Endothelial cell of umbilical vein (primary cell): ENCODE results near the gene YTHDC2. TPM values are rescaled to one million over a fixed set of nuclear protein-coding genes. Genes with fewer than 3 reads are reported as not detected.

Experiments used
- BruUV-seq: library from RNA; stranded (reverse); fragments of 400-500 nt; replicated peaks from 2 replicates; lab custom pipeline; 2021; lab: Mats Ljungman, UMichigan
- CTCF ChIA-PET: fragments of 300-600, 350-600 bp; sonication (Branson Sonifier 250); formaldehyde crosslinking; loops from one replicate; lab custom pipeline; 2021; ENCODE audit warnings: antibody characterized with exemption, inconsistent platforms; lab: Charles Lee
- POLR2A ChIA-PET: fragments of 300-600, 350-600 bp; sonication (Branson Sonifier 250); formaldehyde crosslinking; loops from one replicate; lab custom pipeline; 2021; ENCODE audit warnings: antibody characterized with exemption, inconsistent platforms; lab: Charles Lee
- DNase-seq: peaks from one replicate; pipeline ENCODE4 v3.0.0-alpha.2; 2011; ENCODE audit warnings: low read depth, low spot score
- FAIRE-seq: peaks from 2 replicates; lab custom pipeline; 2011; peaks lifted over from hg19 to GRCh38; lab: Jason Lieb, UNC
- H2AFZ ChIP-seq: 2 replicates; pipeline ENCODE4 v1.6.0; 2012; ENCODE audit warnings: low read depth, low read length, control low read depth, inconsistent platforms
- H3K27ac ChIP-seq: 2 replicates; pipeline ENCODE4 v1.5.1; 2011; ENCODE audit warnings: low read depth, mild to moderate bottlenecking, control low read depth, low read length, moderate library complexity; ENCODE audit not compliant: insufficient read depth
- H3K27me3 ChIP-seq, 2 experiments: 2 replicates each; pipeline versions ENCODE4 v1.6.0 to v1.6.1; 2011; ENCODE audit warnings: low read length in 2 of 2, mixed read lengths in 1 of 2; ENCODE audit not compliant: control insufficient read depth in 2 of 2, insufficient read depth in 2 of 2
- H3K36me3 ChIP-seq, 2 experiments: 2 replicates in 1 of 2; 3 replicates in 1 of 2; pipeline ENCODE4 v1.5.1; 2011; ENCODE audit warnings: low read length in 2 of 2, mild to moderate bottlenecking in 1 of 2, moderate library complexity in 1 of 2; ENCODE audit not compliant: control insufficient read depth in 2 of 2, insufficient read depth in 2 of 2; ENCODE audit errors: extremely low read depth in 1 of 2
- H3K4me1 ChIP-seq: 3 replicates; pipeline ENCODE4 v1.5.1; 2011; ENCODE audit warnings: mild to moderate bottlenecking, low read length; ENCODE audit not compliant: control insufficient read depth, insufficient read depth; ENCODE audit errors: extremely low read depth
- H3K4me2 ChIP-seq: 2 replicates; pipeline ENCODE4 v1.6.1; 2011; ENCODE audit warnings: low read length, control low read depth, mixed read lengths; ENCODE audit not compliant: insufficient read depth
- H3K4me3 ChIP-seq, 3 experiments: fragments of 200-600 bp in 1 of 3; sonication (generic), shearing (Covaris generic) in 1 of 3; replicated peaks in 1 of 3; 2 replicates each; pipeline ENCODE4 v1.5.1; 2011 to 2016; ENCODE audit warnings: control low read depth in 3 of 3, low read length in 3 of 3, mild to moderate bottlenecking in 2 of 3, inconsistent platforms in 1 of 3, low read depth in 1 of 3, moderate library complexity in 1 of 3; ENCODE audit not compliant: insufficient read depth in 1 of 3
- H3K79me2 ChIP-seq: 2 replicates; pipeline ENCODE4 v1.6.0; 2012; ENCODE audit warnings: low read length, inconsistent platforms; ENCODE audit not compliant: control insufficient read depth, insufficient read depth
- H3K9ac ChIP-seq: replicated peaks from 2 replicates; pipeline ENCODE3; 2011; ENCODE audit warnings: low read length, control low read depth; ENCODE audit not compliant: insufficient read depth; ENCODE audit errors: extremely low read depth
- H3K9me1 ChIP-seq: replicated peaks from 3 replicates; pipeline ENCODE4 v1.6.0; 2011; ENCODE audit warnings: mild to moderate bottlenecking, low read length; ENCODE audit not compliant: control insufficient read depth, insufficient read depth; ENCODE audit errors: extremely low read depth
- H3K9me3 ChIP-seq: replicated peaks from 2 replicates; pipeline ENCODE4 v1.5.1; 2012; ENCODE audit warnings: low read length, inconsistent platforms; ENCODE audit not compliant: control insufficient read depth, insufficient read depth
- H4K20me1 ChIP-seq: replicated peaks from 2 replicates; pipeline ENCODE3; 2011; ENCODE audit warnings: mild to moderate bottlenecking, low read length; ENCODE audit not compliant: control insufficient read depth, insufficient read depth; ENCODE audit errors: extremely low read depth
- EZH2 ChIP-seq: IDR thresholded peaks from 2 replicates; pipeline ENCODE4 v1.6.1; 2012; ENCODE audit warnings: borderline replicate concordance, low read depth, mild to moderate bottlenecking, moderate library complexity, low read length, inconsistent platforms; ENCODE audit not compliant: severe bottlenecking
- FOS ChIP-seq: IDR thresholded peaks from 2 replicates; pipeline ENCODE4 v1.6.1; 2011; ENCODE audit warnings: mild to moderate bottlenecking, low read length, moderate library complexity, borderline replicate concordance; ENCODE audit not compliant: insufficient read depth
- GATA2 ChIP-seq: IDR thresholded peaks from 2 replicates; pipeline ENCODE4 v1.7.0; 2011; ENCODE audit warnings: low read depth, mild to moderate bottlenecking, moderate library complexity, mixed read lengths, low read length; ENCODE audit not compliant: insufficient read length, insufficient read depth
- JUN ChIP-seq: IDR thresholded peaks from 2 replicates; pipeline ENCODE4 v1.6.1; 2011; ENCODE audit warnings: borderline replicate concordance, low read depth; ENCODE audit not compliant: insufficient read length, insufficient read depth
- MAX ChIP-seq: IDR thresholded peaks from 2 replicates; pipeline ENCODE4 v1.6.1; 2011; ENCODE audit not compliant: insufficient read depth, insufficient read length
- MYC ChIP-seq: IDR thresholded peaks from one replicate; pipeline ENCODE4 v1.6.1; 2011; ENCODE audit warnings: mild to moderate bottlenecking, low read depth, low read length
- POLR2A ChIP-seq: IDR thresholded peaks from 2 replicates; pipeline ENCODE4 v1.6.1; 2012; ENCODE audit warnings: low read depth, mild to moderate bottlenecking, control low read depth, low read length
- POLR2AphosphoS5 ChIP-seq: IDR thresholded peaks from 2 replicates; pipeline ENCODE4 v1.6.1; 2012; ENCODE audit warnings: low read depth, mild to moderate bottlenecking, control low read depth, low read length, moderate library complexity; ENCODE audit not compliant: insufficient read depth
- dilution Hi-C: fragments of 300-500 bp; cut with MboI; formaldehyde crosslinking; loops from one replicate; pipeline ENCODE4 v1.15.0; 2019; ENCODE audit warnings: low sequenced_read_pairs; ENCODE audit not compliant: extremely low pct_ligation_motif_present
- intact Hi-C: fragments of 100-400 bp; cut with micrococcal nuclease; formaldehyde crosslinking; loops from one replicate; pipeline ENCODE4 v1.10.0; 2022
- polyA plus RNA-seq, 4 experiments: library from polyadenylated mRNA; depleted of rRNA in 3 of 4; stranded (reverse) in 3 of 4; unstranded in 1 of 4; fragments of >200 nt; gene quantifications; 2 replicates each; pipeline versions ENCODE4 v1.2.1 to v1.2.3, GENCODE V29; 2011 to 2012; ENCODE audit warnings: missing spikeins in 1 of 4
- total RNA-seq: library from RNA; stranded (reverse); gene quantifications from 2 replicates; pipeline ENCODE4 v1.2.3, GENCODE V29; 2021
- TF ChIP-seq, protein P1 (sequence below), 2 donors: IDR thresholded peaks; 1 replicate in 1 of 2; 2 replicates in 1 of 2; pipeline ENCODE4 v1.5.1; 2011; ENCODE audit warnings: low read length in 2 of 2, mild to moderate bottlenecking in 2 of 2, moderate library complexity in 2 of 2, control low read depth in 1 of 2, inconsistent platforms in 1 of 2, low read depth in 1 of 2; ENCODE audit not compliant: insufficient read depth in 1 of 2; ENCODE audit errors: extremely low read depth in 1 of 2

YTHDC2 gene
- total and polyA plus RNA-seq, 2 donors (not counting 3 experiments of a cell fraction or from before 2014, with no cell fraction given): 7.6 to 40.7 TPM

DNA sequence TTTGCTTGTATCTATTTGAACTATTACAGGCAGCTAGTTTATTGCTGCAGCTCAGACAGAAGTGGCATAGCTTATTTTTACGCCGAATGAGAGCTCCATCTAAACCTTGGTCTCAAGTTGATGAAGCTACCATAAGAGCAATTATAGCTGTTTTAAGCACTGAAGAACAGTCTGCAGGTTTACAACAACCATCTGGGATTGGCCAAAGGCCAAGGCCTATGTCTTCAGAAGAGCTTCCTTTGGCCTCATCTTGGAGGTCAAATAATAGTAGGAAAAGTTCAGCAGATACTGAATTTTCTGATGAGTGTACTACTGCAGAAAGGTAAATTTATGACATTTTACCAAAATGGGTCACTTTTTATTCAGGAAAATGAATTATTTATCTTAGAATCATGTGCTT, 67.9 kb downstream of the YTHDC2 start:
- Histone ChIP-seq H3K27ac (no peak overlapping the region), H3K9me3 (no peaks in the 10 kb centered on the region), H2AFZ (no peak overlapping the region), H3K4me3 (no peak overlapping the region), H3K9ac (no peak overlapping the region), H3K9me1 (no peaks in the 10 kb centered on the region), H3K27me3 (no peaks in the 10 kb centered on the region), H4K20me1 (no peaks in the 10 kb centered on the region), H3K79me2 (no peaks in the 10 kb centered on the region), H3K4me1 (no peaks in the 10 kb centered on the region), H3K4me2 (no peak overlapping the region), H3K36me3 (peaks cover 2 to 13% of the 10 kb centered on the region in 2 experiments)
- DNase-seq (no peak), FAIRE-seq (no peak)
- no TSS peak for BruUV-seq
- intact Hi-C loops: no loop called here
- CTCF ChIA-PET: interaction anchor here (0.7 to 1.2 kb wide), 2 partner anchors 10 to 11 kb away, joined by 3 read pairs; no protein-coding TSS in a partner anchor
- no peak for TF ChIP-seq MAX
- no peak for TF ChIP-seq MYC
- no peak for TF ChIP-seq EZH2
- TF ChIP-seq POLR2AphosphoS5: no peak
- TF ChIP-seq GATA2: no peak
- dilution Hi-C loops: no loop called here
- POLR2A ChIA-PET: interaction anchor here (0.6 kb wide), 1 partner anchor 10 kb away, joined by 3 read pairs; no protein-coding TSS in a partner anchor

- no peaks in the 10 kb centered on the region for H3K9me1 ChIP-seq
- H2AFZ ChIP-seq: no peak overlapping the region
- no peak overlapping the region for H3K9ac ChIP-seq
- H3K9me3 ChIP-seq: no peaks in the 10 kb centered on the region
- no peaks in the 10 kb centered on the region for H4K20me1 ChIP-seq
- BruUV-seq: no TSS peak
- H3K79me2 ChIP-seq: no peaks in the 10 kb centered on the region
- ChIA-PET CTCF (interaction anchor here (0.7 to 1.6 kb wide), 4 partner anchors 8 to 602 kb away, joined by 3 to 6 read pairs (median 4); no protein-coding TSS in a partner anchor), POLR2A (no interaction called here)
- FAIRE-seq: no peak
- peaks cover 0 to 2% of the 10 kb centered on the region in 2 experiments for H3K36me3 ChIP-seq
- no peak overlapping the region for H3K4me3 ChIP-seq
- intact Hi-C loops: no loop called here
- H3K4me1 ChIP-seq: no peaks in the 10 kb centered on the region
- dilution Hi-C loops: no loop called here
- no peak for DNase-seq
- no peak for TF ChIP-seq MAX
- no peak for TF ChIP-seq FOS
- no peak for TF ChIP-seq POLR2A
- TF ChIP-seq POLR2AphosphoS5: no peak
- TF ChIP-seq, protein P1, sequence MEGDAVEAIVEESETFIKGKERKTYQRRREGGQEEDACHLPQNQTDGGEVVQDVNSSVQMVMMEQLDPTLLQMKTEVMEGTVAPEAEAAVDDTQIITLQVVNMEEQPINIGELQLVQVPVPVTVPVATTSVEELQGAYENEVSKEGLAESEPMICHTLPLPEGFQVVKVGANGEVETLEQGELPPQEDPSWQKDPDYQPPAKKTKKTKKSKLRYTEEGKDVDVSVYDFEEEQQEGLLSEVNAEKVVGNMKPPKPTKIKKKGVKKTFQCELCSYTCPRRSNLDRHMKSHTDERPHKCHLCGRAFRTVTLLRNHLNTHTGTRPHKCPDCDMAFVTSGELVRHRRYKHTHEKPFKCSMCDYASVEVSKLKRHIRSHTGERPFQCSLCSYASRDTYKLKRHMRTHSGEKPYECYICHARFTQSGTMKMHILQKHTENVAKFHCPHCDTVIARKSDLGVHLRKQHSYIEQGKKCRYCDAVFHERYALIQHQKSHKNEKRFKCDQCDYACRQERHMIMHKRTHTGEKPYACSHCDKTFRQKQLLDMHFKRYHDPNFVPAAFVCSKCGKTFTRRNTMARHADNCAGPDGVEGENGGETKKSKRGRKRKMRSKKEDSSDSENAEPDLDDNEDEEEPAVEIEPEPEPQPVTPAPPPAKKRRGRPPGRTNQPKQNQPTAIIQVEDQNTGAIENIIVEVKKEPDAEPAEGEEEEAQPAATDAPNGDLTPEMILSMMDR (IDR thresholded peaks at IDR 0.05; ENCODE audit: extremely low read depth in 1 of 2, insufficient read depth in 1 of 2, low read depth in 1 of 2, low read length in 2 of 2): no peak
- TF ChIP-seq MYC: no peak
- no peak for TF ChIP-seq GATA2
- TF ChIP-seq EZH2: no peak
- TF ChIP-seq JUN: no peak
- H3K4me2 ChIP-seq: no peak overlapping the region
- no peak overlapping the region for H3K27ac ChIP-seq
- H3K27me3 ChIP-seq: no peaks in the 10 kb centered on the region
These were observed 84.7 kb downstream of the YTHDC2 start for GRCh38 chr5:113598150-113598549.
